Measurements from ENCODE around the gene JUNB.
"Not testable (repeated sequence)": the region's sequence is repeated elsewhere in the genome, so short reads cannot be mapped to it uniquely, and the experiment has no call there.

JUNB gene

GRCh38 chr19:12789098-12789903 is 2.0 kb upstream of the JUNB start:
- no peak for DNase-seq (ENCODE audit: low read depth)

DNA sequence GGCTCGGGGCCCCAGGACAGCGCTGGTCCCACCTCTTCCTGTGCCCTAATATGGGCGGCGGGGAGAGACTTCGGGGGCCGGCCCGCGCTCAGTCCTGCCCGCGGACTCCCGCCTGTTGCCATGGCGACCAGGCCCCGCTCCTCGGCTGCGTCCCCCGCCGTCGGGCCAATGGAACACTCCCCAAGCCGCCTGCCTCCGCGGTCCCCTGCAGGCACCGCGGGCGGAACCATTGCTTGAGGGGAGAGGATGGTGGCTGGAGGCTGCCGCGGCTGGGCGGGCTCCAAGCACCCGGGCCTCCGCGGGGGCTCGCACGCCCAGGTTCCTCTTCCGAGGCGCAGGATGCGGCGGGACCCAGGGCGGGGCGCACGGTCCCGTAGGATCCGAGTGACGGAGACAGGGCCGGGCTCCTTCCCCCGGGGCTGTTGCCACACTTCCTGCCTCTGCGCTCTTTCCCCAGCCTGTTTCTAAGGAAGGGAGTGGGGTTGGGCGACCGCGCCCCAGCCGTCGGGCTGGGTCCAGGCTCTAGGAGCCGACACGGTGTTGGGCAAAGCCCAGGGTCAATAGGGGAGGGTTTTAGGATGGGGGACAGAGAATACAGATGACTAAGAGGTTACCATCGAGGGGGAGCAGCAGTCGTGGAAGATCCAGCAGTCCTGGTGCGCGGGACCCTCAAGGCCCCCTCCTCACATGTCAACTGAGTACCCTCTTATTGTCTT is 1.2 kb upstream of the JUNB start:
- DNase-seq (ENCODE audit: low read depth), result peak; percentile 84

DNA sequence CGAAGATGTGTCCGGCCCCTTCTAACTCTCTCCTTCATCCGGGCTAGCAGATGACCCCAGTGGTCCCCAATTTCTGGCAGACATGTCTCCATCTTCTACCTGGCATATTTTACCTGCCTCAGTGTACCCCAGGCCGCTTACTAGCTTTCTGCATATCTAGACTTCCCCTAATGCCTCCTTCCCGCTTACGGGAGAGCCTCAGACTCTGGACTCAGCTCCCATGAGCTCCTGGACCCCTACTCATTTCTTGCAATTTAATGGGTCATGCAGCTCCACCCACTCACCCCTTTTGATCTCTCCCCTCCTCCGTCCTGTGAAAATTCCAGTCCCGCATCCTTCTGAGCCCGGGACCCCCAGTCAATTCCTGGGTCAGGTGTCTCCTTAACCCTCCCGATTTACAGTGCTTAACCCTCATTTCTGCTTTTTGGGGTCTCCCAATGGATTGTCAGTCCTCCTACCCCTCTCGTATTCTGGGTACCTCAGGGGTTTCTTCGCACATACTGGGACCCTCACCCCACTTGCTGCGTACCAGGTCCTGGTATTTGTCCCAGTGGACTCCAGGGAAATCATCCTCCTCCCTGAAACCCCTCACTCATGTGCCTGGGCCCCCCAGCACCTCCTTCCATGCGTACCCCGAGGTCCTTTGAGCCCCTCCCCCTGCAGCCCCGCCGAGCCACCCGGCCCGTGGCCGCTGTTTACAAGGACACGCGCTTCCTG is 500 bp upstream of the JUNB start:
- DNase-seq (ENCODE audit: low read depth), result no peak

- peak; percentile 61 for DNase-seq (ENCODE audit: low read depth)
Observed at GRCh38 chr19:12792051-12792852, 966 bp downstream of the JUNB start.

- DNase-seq (ENCODE audit: low read depth), result no peak
Observed at GRCh38 chr19:12792853-12793289, 1.6 kb downstream of the JUNB start.

- DNase-seq (ENCODE audit: low read depth), result peak; percentile 90
Observed at GRCh38 chr19:12793290-12794195, 2.3 kb downstream of the JUNB start.

DNA sequence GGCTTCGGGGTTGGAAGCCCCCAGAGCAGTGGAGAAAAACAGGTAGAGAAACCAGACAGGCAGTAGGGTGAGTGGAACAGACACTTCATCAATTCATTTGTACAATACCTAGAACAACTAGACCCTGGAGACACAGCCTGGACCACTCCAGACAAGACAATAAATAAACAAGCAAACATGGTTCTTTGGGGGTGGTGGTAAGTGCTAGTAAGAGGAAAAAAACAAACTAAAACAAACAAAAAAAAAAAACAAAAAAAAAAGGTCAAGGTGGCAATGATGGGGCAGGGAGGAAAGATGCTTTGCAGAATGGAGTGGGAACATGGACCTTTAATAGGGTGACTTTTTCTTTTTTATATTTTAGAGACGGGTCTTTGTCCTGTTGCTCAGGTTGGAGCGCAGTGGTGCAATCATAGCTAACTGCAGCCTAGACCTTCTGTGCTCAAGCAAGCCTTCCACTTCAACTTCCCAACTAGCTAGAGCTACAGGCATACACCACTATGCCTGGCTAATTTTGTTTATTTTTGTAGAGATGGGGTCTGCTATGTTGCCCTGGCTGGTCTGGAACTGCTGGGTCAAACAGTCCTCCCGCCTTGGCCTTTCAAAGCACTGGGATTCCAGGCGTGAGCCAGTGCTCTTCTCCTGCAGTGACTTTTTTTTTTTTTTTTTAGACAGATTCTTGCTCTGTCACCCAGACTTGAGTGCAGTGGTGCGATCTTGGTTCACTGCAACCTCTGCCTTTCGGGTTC is 3.1 kb downstream of the JUNB start:
- DNase-seq (ENCODE audit: low read depth), result no peak

GRCh38 chr19:12794971-12795381 is 3.7 kb downstream of the JUNB start:
- DNase-seq (ENCODE audit: low read depth), result no peak

DNA sequence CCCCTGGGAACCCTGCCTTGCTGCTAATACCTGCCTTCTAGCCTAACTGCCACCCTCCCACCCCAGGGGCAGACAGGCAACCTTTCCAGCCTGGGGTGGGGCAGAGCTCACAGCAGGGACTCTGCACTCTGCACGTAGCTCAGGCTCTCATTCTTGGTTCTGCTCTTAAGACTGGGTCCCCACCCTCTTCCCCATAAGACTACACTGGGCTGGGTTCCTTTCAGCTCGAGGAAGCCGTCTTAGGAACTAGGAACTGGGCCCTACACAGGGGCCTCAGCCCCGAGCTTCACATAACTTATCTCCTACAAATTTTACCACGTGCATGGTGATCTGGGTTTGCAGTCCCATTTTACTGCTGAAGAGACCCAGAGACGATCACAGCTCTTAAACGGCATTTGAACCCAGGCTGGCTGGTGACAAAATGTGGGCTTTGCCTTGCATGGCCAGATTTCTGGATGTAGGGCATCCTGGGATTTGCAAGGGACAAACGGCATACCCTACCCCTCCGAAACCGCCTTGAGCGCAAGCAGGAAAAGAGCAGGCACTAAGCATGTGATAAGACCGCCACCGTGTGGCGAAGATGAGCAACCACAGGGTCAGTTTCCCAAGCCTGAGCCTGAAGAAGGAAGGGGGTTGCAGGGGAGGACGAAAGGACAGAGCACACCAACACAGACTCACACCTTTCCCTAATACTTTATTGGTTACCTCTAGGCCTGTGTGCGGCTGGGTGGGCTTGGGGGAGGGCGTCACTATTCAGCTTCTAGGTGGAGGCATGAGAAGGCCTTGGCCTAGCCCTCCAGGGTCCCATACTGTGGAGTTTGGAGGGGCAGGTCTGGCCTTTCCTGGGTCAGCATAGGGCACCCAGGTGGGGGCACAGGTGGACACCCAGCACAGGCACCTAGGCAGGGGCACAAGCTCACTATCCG is 5.1 kb downstream of the JUNB start:
- peak; percentile 65 for DNase-seq (ENCODE audit: low read depth)

- DNase-seq (ENCODE audit: low read depth), result no peak
Observed at GRCh38 chr19:12797141-12797587, 5.9 kb downstream of the JUNB start.

- not testable (repeated sequence) for DNase-seq (ENCODE audit: low read depth)
Observed at GRCh38 chr19:12797607-12798006, 6.3 kb downstream of the JUNB start.

GRCh38 chr19:12799742-12800465 is 8.6 kb downstream of the JUNB start:
- DNase-seq (ENCODE audit: low read depth), result no peak

DNA sequence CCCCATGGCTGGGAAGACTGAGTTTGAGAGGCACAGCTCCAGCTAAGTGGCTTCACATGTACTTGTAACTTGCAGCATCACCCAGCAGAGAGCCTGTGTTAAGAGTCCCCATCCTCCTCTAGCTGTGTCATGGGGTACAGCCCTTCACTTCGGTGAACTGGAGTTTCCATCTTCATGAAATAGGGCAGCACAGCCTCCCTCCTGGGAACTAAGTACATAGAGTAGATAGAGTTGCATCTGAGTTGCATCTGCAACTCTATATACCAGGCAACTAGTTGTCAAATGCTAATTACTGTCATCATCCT is 9.1 kb downstream of the JUNB start:
- DNase-seq (ENCODE audit: low read depth), result no peak

DNA sequence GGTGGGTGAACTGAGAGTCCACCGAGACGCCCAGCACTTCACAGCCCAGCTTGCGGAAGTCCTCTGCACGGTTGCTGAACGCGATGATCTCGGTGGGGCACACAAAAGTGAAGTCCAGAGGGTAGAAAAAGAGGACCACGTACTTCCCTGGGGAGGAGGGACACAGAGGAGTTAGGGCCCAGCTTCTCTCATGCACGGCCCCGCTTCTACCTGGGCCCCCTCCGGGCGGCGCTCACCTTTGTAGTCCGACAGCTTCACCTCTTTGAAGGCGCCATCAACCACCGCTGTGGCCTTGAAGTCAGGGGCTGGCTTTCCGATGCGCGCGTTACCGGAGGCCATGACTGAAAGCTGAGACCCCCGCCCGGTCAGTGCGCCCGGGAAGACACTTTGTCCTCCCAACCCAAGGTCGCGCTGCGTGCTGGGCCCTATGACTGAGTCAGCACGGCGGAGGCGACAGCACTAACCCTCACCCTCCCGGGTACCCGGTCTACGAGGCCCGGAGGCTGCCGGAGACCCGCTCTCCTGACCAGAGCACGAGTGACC is 9.7 kb downstream of the JUNB start:
- no peak for DNase-seq (ENCODE audit: low read depth)

DNA sequence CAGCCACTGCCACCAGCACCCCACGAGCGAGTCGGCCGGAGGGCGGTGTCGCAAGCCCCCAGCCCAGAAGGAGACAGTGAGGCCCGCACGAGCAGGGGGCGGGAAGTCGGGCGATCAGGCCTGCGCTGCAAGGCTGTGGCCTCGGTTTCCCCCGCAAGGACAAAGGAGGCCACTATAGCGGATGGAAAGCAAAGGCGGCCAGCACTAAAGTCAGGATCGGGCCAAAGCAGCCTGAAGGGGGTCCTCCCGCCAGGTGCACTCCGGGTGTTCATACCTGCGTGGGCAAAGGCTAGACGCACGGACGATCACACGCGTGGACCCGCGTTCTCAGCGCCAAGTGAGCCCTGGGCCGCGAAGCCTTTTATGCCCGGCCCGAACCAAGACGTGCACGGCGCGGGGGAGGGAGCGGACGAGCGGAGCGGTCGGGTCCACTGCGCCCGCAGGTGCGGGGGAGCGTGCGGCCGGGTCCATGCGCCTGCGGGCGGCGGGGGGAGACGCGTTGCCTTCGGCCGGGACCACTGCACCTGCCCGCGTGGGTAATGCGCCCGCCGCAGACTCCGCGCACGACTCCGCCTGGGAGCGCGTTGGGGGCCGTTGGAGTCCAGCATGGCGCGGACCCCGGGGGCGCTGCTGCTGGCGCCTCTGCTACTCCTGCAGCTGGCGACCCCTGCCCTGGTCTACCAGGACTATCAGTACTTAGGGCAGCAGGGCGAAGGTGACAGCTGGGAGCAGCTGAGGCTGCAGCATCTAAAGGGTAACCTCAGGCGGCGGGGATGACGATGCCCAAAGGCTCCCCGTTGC is 10.4 kb downstream of the JUNB start, which contains the start of the genes PRDX2 and THSD8:
Gene PRDX2, minus strand, starts transcription at position 335 of the 801 bp plus-strand sequence. CDS start 539 bp downstream, outside the sequence.
Gene THSD8, plus strand, starts transcription at position 604 of the 801 bp plus-strand sequence. Its CDS starts 3 bp downstream, at position 607.
- DNase-seq (ENCODE audit: low read depth), result no peak

- no peak for DNase-seq (ENCODE audit: low read depth)
Observed at GRCh38 chr19:12802267-12803106, 11.2 kb downstream of the JUNB start.
